Stimulated activated CD4-positive, alpha-beta T cell treated with anti-CD3 and anti-CD28 coated beads, Interleukin-4, amount 100 ng/mL, for 24 hours (primary cell): Measurements from ENCODE around the gene CREB3L1.
A peak's percentile ranks its signal among the peaks of the same experiment; 100 is the strongest.

Experiments
- DNase-seq: peaks from one replicate; pipeline ENCODE4 v3.0.0-alpha.2; 2020

Gene CREB3L1, protein sequence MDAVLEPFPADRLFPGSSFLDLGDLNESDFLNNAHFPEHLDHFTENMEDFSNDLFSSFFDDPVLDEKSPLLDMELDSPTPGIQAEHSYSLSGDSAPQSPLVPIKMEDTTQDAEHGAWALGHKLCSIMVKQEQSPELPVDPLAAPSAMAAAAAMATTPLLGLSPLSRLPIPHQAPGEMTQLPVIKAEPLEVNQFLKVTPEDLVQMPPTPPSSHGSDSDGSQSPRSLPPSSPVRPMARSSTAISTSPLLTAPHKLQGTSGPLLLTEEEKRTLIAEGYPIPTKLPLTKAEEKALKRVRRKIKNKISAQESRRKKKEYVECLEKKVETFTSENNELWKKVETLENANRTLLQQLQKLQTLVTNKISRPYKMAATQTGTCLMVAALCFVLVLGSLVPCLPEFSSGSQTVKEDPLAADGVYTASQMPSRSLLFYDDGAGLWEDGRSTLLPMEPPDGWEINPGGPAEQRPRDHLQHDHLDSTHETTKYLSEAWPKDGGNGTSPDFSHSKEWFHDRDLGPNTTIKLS

DNA sequence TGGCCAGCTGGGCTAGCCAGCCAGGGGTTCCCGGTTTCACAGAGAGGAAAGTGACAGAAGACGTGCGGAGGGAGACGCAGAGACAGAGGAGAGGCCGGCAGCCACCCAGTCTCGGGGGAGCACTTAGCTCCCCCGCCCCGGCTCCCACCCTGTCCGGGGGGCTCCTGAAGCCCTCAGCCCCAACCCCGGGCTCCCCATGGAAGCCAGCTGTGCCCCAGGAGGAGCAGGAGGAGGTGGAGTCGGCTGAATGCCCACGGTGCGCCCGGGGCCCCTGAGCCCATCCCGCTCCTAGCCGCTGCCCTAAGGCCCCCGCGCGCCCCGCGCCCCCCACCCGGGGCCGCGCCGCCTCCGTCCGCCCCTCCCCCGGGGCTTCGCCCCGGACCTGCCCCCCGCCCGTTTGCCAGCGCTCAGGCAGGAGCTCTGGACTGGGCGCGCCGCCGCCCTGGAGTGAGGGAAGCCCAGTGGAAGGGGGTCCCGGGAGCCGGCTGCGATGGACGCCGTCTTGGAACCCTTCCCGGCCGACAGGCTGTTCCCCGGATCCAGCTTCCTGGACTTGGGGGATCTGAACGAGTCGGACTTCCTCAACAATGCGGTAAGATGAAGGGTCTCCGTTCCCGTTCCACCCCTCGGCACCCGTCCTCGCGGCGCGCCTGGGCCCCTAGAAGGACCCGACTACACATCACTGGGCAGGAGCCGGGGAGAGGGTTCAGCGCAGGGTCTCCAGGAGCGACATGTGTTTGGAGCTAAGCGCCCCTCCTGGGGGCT lies at the start of gene CREB3L1:
Gene CREB3L1 (plus strand): TSS at position 41 of the 765 bp plus-strand sequence. CDS start 450 bp downstream, at position 491.
- DNase-seq: no peak

DNA sequence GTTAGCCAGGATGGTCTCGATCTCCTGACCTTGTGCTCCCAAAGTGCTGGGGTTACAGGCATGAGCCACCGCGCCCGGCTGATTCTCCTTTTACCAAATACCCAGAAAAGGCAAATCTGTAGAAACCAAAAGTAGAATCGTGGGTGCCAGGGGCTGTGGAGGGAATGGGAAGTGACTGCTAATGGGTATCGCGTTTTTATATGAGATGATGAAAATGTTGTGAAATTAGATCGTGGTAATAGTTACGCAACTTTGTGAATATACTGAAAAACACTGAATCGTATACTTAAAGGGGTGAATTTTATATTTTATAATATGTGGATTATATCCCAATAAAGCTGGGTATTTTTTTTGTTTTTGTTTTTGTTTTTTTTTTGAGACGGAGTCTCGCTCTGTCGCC lies 48.2 kb upstream of the CREB3L1 start:
- no peak for DNase-seq

DNA sequence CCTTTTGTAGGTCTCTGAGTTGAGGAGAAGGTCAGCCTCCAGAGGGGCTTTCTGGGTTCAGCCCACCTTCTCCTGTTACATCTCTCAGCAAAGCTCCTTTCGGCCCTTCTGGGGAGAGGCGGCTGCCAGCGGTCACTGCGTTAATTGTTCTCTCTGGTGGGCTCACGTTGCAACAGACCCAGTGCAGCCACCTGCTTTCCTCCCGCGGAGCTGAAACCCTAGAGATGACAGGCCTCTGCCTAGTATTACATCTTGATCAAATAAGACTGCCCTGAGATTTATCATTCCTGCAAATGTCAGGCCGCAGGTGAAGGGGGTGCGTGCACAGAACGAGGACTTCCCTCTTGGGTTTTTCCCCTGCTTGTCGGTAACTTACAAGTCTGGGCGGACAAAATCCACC lies 43.2 kb upstream of the CREB3L1 start:
- DNase-seq: no peak

DNA sequence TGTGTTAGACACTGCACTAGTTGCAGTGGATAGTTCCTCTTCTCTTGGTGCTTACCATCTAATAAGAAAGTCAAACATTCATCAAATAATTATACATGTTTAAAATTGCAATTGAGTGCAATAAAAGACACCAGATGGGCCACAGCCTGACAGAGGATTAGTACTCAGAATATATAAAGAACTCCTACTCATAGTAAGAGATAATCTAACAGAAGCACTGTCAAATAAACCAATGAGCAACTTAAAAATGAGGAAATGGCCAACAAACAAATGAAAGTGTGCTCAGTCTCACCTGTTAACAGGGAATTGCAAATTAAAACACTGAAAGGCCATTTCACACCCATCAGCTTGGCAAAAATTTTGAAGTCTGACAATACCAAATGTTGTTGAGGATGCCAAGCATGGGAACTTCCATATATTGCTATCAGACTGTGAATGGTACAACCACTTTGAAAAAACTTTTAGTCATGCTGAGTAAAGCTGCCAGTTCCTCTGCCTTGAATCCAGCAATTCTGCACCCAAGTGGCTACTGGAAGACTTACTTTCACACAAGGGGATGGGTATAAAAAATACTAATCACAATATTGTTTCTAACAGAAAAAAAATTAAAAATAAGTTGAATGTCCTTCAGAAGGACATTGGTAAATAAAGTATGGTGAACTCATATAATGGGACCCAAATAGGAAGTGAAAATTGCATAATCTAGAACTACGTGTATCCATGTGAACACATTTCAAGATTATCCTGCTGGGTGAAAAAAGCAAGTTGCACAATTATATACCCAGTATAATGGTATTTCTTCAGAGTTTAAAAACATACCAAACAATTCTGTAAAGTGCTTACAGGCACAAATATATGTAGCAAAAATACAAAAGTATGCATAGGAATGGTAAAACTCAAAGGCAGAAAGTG lies 41.4 kb upstream of the CREB3L1 start:
- DNase-seq: no peak

DNA sequence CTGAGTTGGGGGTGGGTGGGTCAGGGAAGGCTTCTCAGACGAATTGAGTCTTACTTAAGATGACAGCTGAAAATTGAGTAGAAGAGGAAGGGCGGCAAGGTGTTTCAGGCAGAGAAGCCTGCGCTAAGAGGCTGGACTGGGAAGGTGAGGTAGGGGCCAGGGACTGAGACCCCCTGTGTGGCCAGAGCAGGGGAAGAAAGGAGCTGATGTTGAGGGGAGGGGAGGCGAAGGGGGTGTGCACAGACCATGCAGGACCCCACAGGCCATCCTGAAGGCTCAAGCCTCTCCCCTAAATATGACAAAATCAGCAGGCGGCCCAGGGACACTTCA lies 40.6 kb upstream of the CREB3L1 start:
- no peak for DNase-seq

DNA sequence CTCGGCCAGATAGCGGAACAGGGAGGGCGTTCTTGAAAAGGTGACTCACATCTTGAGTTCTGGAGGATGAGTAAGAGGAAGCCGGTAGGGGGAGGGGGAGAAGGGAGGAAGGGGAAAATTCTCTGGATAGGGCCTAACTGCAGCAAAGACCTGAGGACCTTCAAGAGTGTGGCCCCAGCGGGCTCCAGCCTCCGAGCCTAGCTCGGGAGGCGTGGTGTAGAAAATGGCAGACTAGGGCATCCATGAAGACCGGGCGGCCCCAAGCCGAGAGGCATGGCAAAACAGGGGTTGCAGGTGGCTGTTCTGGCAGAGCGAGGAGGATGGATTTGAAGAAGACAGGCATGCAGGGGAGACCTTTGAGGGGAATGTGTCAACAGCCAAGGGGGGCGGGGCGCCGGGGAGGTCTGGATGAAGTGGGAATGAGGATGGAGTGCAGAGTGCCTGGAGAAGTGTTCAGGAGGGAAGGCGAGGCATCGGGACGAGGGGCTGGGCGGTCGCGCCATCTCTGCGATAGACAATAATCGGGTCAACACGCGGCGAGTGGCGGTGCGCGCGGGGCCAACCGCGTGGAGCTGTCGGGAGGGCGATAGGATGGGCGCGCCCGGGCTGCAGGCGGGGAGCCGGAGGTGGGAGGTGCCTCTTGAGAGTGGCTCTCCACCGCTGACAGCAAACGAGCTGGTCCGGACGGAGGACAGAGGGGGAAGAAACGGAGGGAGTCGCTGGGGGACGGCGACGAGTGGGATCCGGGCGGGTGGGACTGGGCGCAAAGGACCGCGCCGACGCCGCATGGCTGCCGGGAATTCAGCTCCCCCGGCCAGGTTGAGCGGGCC lies 40.0 kb upstream of the CREB3L1 start:
- peak; percentile 65 for DNase-seq

DNA sequence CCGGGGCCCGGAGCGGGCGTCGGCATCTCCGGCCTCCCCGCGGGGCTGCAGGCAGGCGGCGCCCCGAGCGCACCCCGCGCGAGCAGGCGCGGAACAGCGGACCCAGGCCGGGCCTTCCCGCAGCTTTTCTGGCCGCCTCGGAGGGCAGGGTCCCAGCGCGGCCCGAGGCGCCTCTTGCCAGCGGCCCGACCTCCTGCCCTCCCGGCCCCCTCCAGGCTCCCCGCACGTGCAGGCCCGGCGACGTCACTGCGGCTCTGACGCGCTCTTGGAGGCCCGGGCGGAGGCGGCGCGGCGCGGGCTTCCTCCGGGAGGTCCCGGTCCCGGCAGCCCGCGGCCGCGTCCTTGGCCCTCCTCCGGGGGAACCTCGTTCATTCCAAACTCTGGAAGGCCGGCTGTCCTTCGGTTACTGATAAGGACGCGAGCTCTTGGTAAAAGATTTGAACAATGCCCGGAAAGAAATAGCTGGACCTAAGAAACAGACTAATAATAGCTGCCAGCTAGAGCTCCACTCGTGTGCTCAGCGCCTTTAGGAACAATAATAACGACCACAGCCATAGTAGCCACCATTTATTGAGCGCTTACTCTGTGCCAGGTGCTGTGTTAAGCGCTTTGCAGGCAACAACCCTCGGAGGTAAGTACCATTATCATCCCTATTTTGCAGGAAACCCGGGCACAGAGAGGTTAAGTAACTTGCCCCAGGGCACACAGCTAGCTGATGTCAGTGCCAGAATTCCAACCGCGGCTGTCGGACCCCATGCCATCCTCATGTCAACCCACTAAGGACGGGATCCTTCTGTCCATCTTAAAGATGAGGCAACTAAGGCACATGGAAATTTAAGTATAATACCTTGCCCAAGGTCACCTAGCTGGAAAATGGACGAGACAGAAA lies 39.1 kb upstream of the CREB3L1 start:
- DNase-seq: peak; percentile 63

DNA sequence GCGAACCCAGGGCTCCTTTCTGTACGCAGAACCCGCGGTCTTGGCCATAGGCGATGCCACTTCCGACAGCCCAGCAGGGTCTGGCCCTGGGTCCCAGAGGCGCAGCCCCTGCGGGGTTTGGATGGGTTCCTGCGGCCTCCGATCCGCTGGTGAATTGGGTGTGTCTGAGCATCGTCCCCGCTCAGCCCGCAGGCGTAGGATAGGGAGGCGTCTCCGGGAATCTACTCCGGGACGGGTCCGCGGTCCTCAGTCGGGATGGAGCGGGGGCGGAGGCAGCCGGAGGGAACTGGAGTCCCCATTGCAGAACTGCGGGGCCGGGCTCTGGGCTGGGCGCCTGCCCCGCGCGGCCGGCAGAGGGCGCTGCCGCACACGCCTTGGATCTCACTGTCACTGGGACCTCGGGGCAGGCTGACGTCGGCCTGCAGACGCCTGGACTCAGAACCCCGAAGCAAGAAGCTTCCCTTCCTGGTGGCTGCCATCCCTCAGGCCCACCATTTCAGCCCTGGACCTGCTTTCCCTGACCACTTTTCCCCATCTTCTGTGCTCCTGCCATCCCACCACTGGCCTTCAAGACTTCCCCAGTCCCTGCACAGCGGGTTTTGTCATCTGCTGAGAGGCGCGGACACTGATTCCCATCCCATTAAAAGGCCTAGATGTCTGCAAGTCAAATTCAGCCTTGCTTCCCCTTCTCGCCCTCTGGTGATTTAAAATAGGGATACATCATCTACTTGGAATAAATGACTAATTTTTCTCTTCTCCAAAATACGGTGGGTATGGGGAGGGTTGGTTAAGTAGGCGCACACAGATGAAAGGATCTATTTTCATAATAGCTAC lies 38.3 kb upstream of the CREB3L1 start:
- DNase-seq: peak; percentile 81

DNA sequence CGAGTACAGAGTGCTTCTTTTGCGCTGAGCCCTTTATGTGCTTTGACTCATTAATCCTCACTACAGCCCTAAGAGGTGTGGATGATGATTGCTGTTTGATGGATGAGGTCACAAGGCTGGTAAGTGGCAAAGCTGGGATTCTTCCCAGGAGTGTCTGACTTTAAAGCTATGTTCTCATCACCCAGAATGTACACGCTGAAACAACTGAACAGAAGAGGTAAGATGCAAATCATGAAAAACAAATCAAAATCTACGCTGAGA lies 37.7 kb upstream of the CREB3L1 start:
- no peak for DNase-seq

DNA sequence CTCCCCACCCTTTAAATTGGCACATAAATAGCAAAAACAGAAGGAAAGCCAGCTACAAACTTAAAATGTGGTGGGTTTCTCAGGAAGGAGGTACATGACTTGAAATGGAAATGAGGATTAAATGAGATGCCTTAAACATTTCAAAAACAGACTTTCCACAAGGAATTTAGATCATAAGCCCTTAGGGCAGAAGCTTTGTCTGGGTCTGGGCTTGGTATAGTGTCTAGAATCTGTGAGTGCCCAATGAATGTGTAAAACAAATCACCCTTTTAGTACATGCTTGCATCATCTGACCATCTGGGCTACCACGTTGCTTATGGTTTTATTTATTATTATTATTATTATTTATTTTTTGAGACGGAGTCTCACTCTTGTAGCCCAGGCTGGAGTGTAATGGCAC lies 37.1 kb upstream of the CREB3L1 start:
- DNase-seq: no peak

DNA sequence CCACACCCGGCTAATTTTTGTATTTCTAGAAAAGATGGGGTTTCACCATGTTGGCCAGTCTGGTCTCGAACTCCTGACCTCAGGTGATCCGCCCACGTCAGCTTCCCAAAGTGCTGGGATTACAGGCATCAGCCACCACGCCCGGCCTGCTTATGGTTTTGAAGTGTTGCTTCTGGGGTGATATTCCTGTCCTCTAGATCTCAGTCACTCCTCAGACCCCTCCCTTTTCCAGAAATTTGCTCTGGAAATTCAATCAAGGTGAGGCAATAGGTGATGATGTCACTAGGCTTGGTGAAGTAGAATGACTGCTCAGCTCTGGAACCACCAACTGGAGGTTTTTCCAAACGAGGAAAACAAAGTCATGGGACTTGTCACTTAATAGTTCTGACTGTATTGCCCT lies 36.6 kb upstream of the CREB3L1 start:
- DNase-seq: no peak

DNA sequence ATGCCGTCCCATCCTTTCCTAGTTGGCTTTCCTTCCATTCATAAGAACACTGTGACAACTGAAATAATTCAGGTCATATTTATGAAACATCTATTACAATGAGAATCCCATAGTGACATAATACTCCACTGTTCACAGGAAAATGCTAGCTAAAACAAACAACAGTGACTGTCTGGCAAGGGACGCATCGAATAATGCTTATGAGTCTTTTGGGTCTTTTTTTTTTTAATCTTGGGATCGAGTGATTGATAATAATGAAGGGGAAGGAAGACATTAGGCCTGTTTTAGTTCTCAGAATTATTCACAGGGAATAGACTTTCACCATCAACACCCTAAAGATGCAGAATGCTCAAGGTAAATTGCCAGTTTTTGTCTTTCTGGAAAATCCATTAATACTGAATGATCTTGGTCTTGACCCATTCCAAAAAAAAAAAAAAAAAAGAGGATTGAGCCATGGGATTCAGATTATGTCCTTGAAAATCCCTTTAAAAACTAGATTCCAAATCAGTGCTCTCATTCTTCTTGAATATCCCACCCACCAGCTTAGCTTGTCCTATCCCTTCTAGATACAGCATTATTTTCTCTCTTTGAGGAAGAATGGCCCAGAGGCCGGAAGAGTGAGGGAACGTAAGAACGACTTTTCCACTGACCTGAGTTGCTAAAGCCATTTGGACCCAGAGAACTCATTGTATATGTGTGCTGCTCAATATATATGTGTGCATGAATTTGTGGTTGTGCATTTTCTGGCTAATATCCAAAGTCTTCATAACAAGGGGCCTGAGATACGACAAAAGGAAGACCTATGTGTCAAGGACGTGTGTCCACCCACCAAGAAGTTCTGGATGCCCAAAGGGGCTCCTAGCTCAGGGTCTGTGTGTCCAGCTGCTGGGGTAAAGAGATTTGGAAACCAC lies 35.2 kb upstream of the CREB3L1 start:
- no peak for DNase-seq

DNA sequence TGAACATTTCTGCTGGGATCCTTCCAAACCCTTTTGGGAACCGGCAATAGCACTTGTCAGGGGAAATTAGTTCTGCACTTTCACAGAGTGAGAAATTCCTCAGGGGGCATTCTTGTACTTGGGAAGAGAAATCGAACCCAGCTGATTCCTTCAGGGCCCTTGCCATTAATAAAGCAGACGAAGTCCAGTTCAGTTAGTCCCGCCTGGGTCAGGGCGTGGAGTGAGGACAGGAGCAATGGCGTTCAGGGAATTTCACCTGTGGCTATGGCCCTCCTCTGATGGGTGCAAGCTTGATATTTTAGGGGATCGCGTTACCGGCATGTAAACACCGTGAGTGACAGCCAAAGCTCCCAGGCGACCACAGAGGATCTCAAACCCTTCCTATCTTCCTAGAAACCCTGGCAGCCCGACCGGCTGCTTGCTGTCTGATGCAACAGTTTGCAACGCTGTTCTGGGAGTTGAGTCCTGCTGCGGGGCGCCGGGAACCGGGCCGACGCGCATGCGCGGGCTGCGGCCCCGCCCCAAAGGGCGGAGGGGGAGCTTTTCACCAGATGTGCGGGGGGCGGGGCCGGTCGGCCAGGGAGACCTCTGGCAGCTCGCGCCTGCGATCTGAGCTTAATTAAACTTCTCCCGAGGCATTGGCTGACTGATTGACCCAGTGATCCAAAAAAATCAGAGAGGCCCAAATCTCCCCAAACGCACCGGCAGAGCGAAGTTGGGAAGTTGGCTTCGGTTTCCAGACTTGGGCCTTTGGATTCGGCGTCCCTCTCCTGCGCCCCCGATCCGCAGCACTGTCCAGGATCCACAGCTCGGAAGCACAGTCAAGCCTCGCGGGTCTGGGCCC lies 34.3 kb upstream of the CREB3L1 start:
- DNase-seq: peak; percentile 92

DNA sequence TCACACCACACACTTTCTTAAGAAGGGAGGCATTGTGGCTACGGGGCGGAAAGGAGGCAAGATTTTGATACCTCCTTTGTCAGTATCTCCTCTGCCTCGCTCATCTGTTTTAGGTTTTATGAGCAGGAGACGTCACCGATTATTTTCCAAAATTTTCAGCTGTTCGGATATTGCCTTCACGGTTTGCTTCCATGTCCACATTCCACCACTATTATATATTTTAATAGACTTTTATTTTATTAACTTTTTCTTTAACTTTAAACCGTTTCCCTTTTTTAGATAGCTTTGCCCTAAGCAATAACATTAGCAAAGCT lies 33.7 kb upstream of the CREB3L1 start:
- DNase-seq: no peak

DNA sequence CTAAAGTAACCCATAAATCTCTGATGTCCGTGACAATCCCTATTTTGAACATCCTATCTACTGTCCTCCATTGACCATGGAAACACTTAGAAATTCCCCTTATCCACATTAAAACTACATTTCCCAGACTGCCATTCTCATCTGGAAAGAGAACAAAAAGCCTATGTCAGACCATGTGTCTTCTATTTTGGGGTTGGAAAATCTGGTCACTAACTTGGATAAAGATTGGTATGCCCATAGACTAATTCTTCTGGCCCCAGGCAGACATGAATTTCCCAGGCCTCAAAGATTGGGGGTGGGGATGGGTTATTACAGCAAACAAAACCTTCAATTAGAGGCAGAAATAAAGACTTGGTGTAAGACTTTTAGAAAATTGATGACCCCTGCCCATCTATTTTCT lies 30.9 kb upstream of the CREB3L1 start:
- no peak for DNase-seq

DNA sequence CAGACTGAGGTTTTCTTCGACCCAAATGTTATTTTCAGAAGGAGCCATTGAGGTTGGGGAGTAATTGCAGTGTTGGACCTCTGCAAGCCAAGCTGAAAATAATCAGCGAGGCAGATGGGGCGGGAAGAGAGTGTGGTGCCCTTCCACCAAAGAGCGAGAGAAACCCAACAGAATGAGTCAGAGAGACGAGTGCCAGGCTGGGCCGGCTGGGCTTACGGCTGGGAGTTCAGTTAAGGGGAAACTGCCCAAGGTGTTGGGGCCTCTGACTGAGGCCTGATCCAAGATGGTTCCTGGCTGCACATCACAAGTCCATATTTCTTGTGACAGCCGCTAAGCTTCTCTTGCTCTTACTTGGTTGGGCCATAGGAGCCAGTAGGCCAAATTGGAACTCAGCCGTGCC lies 30.4 kb upstream of the CREB3L1 start:
- no peak for DNase-seq

DNA sequence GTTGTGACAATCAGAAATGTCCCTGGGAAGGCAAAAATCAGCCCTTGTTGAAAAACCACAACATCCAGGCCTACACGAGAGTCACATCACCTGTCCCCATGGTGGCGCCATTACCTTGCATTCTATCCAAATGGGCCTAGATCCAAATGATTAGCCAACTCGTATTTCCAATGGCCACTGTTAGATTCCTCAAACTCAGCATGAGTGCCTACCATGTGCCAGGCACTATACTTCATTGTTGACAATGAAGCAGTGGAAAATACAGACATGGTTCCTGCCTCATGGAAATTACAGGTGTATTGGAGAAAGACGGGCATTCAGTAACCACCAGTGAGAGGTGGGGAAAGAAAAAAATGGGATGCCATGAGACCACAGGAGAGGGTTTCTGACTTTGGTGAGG lies 29.8 kb upstream of the CREB3L1 start:
- DNase-seq: peak; percentile 27

DNA sequence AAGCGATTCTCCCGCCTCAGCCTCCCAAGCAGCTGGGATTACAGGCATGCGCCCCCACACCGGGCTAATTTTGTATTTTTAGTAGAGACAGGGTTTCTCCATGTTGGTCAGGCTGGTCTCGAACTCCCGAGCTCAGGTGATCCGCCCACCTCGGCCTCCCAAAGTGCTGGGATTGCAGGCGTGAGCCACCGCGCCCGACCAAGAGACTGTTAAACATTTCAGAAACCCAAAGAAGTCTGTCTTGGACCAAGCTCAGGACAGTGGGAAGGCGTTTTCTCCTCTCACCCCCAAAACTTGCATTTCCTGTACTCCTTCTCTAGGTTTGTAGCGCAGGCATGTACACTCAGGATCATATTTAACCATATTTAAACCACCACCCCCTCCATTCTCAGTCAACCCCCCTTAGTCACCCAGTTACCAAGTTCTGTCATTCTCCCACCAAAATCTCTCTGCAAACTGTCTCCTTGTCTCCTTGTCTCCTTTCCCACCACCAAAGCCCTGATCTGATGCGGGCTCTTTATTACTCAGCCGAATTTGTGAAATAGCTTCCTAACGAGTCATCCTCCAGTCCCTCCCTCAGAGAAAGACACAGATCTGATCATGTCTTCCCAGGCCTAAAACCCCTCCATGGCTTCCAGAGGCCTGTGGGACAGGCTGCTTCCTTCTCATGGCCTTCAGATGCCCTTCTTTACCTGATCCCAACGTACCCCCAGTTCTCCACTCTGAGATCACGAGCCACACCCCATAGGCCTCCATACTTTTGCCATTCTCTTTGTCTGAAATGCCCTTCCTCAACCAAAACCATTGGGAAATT lies 29.0 kb upstream of the CREB3L1 start:
- no peak for DNase-seq
